Right atrium auricular region (tissue), 2 donors: ENCODE data around the gene CNTNAP2. TPM values are rescaled to one million over a fixed set of nuclear protein-coding genes. Genes with fewer than 3 reads are reported as not detected.

Source experiments
- DNase-seq: peaks from one replicate; pipeline ENCODE4 v3.0.0-alpha.2; 2019; ENCODE audit warnings: low spot score
- H3K27ac ChIP-seq, 2 donors: fragments of 200-600 bp; sonication (generic); 1 replicate in 1 of 2; 2 replicates in 1 of 2; pipeline ENCODE4 v1.5.1; 2016 to 2019
- H3K27me3 ChIP-seq, 2 donors: fragments of 200-600 bp; sonication (generic); one replicate each; pipeline versions ENCODE4 v1.5.1 to v1.6.0; 2017 to 2019
- H3K36me3 ChIP-seq: fragments of 200-600 bp; sonication (generic); one replicate; pipeline ENCODE4 v1.5.1; 2016
- H3K4me1 ChIP-seq, 2 donors: fragments of 200-600 bp; sonication (generic); one replicate each; pipeline versions ENCODE4 v1.5.1 to v1.6.0; 2017 to 2019
- H3K4me3 ChIP-seq, 2 donors: fragments of 200-600 bp; sonication (generic); 1 replicate in 1 of 2; 2 replicates in 1 of 2; pipeline ENCODE4 v1.5.1; 2017 to 2019; ENCODE audit warnings: mild to moderate bottlenecking in 1 of 2, moderate library complexity in 1 of 2
- H3K9me3 ChIP-seq, 2 donors: fragments of 200-600 bp; sonication (generic); one replicate each; pipeline ENCODE4 v1.5.1; 2019
- total RNA-seq, 2 donors: library from RNA; depleted of rRNA; stranded (reverse); fragments of >200 nt; gene quantifications; one replicate each; pipeline ENCODE4 v1.1.0, GENCODE V29; 2016
- TF ChIP-seq, protein P1 (sequence below), 2 donors: fragments of 200-600 bp; sonication (generic); IDR thresholded peaks; one replicate each; pipeline ENCODE4 v1.5.1; 2019; ENCODE audit warnings: antibody characterized with exemption in 2 of 2

The CNTNAP2 gene
- total RNA-seq, 2 donors from 2014 or later, result 1.1 to 1.7 TPM

DNA sequence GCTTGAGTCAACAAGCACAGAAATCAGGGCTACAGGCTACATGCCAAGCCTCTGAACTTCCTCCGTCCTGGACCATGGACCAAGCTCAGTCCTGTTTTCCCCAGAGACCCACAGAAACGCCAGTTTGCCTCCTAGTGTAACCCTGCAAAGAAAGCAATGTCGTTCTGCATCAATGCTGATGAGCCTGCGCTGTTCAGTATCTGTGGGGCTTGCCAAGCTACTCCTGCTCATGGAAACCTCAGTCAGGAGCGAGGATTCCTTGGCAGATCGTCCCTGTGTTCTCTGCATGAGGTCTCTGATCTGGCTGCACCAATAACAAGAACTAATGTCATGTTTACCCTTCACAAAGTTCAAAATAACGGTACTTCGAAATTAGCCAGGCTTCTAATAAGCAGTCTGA, 1978.5 kb downstream of the CNTNAP2 start:
- H3K27me3 ChIP-seq, result no peaks in the 10 kb centered on the region
- no peak for DNase-seq
- no peaks in the 10 kb centered on the region for H3K9me3 ChIP-seq

DNA sequence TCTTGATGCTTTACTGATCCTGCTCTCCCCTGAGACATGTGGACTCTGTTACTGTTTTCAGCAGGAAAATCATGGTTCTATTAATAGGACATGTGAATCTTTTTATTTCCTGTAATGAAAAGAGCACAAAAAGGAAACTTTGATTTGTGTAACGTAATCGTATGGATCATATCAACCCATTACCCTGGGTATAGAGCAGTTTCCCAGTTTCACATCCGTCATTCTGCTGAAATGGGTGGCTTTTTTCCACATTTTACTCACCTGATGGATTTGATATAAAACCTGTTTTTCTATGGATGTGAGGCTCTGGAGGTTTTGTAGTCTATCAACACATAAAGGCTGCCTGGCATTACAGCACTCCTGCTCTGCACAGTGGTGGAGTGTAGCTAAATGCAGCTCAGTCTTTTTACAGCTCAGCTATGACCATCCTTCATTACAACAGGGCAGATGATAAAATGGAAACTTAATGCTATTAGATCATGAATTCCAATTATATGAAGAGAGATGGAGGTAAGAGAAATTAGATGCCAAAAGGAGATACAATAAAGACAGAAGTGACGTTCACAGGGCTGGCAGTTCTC, 1987.6 kb downstream of the CNTNAP2 start:
- Histone ChIP-seq H3K9me3 (no peaks in the 10 kb centered on the region), H3K27ac (no peak overlapping the region), H3K27me3 (no peaks in the 10 kb centered on the region), H3K4me1 (no peaks in the 10 kb centered on the region), H3K36me3 (no peaks in the 10 kb centered on the region), H3K4me3 (no peak overlapping the region)
- DNase-seq, result no peak
- TF ChIP-seq, protein P1, sequence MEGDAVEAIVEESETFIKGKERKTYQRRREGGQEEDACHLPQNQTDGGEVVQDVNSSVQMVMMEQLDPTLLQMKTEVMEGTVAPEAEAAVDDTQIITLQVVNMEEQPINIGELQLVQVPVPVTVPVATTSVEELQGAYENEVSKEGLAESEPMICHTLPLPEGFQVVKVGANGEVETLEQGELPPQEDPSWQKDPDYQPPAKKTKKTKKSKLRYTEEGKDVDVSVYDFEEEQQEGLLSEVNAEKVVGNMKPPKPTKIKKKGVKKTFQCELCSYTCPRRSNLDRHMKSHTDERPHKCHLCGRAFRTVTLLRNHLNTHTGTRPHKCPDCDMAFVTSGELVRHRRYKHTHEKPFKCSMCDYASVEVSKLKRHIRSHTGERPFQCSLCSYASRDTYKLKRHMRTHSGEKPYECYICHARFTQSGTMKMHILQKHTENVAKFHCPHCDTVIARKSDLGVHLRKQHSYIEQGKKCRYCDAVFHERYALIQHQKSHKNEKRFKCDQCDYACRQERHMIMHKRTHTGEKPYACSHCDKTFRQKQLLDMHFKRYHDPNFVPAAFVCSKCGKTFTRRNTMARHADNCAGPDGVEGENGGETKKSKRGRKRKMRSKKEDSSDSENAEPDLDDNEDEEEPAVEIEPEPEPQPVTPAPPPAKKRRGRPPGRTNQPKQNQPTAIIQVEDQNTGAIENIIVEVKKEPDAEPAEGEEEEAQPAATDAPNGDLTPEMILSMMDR (IDR thresholded peaks at IDR 0.05), result no peak

More for the DNA sequence above, 1978.5 kb downstream of the CNTNAP2 start:
- no peak overlapping the region for H3K27ac ChIP-seq
- TF ChIP-seq, protein P1 (IDR thresholded peaks at IDR 0.05), result no peak
- no peaks in the 10 kb centered on the region for H3K36me3 ChIP-seq
- no peak overlapping the region for H3K4me3 ChIP-seq
- no peaks in the 10 kb centered on the region for H3K4me1 ChIP-seq

DNA sequence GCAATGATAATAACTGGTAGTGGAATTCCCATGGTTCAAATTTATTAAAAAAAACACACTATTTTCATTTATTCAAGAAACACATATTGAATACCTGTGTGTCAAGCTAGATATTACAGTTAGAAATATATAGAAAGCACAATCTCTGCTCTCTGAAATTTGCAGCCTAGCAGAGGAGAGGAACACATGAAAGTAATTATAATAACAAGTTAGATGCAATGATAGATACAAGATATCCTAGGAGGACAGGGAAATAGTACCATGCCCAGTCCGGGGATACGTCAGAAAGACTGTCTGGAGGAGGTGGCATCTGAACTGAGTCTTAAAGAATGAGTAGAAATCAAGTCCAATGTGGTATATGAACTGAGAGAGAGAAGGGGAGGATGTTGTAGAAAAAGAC, 1988.3 kb downstream of the CNTNAP2 start:
- Histone ChIP-seq H3K9me3 (no peaks in the 10 kb centered on the region), H3K4me1 (no peaks in the 10 kb centered on the region), H3K4me3 (no peak overlapping the region), H3K27ac (no peak overlapping the region), H3K27me3 (no peaks in the 10 kb centered on the region), H3K36me3 (no peaks in the 10 kb centered on the region)
- DNase-seq, result no peak
- TF ChIP-seq, protein P1 (IDR thresholded peaks at IDR 0.05), result no peak

DNA sequence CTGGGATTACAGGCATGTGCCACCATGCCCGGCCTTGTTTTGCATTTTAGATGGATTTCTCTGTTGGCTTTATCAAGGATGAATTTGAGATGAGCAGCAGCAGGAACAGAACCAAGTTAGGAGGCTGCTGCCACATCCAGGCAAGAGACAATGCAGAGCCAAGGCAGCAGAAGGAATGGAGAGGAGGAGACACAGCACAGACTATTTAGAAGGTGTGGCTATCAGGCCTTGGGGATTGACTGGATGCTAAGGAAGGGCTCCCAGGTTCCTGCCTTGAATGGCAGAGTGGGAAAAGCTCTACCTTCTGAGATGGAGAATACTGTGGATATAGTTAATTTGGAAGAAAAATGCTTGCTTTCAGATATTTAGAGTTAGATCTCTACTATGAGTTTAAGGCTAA, 1989.3 kb downstream of the CNTNAP2 start:
- Histone ChIP-seq H3K4me3 (no peak overlapping the region), H3K36me3 (no peaks in the 10 kb centered on the region), H3K27me3 (no peaks in the 10 kb centered on the region), H3K4me1 (no peaks in the 10 kb centered on the region), H3K9me3 (no peaks in the 10 kb centered on the region), H3K27ac (no peak overlapping the region)
- TF ChIP-seq, protein P1 (IDR thresholded peaks at IDR 0.05), result no peak
- no peak for DNase-seq

DNA sequence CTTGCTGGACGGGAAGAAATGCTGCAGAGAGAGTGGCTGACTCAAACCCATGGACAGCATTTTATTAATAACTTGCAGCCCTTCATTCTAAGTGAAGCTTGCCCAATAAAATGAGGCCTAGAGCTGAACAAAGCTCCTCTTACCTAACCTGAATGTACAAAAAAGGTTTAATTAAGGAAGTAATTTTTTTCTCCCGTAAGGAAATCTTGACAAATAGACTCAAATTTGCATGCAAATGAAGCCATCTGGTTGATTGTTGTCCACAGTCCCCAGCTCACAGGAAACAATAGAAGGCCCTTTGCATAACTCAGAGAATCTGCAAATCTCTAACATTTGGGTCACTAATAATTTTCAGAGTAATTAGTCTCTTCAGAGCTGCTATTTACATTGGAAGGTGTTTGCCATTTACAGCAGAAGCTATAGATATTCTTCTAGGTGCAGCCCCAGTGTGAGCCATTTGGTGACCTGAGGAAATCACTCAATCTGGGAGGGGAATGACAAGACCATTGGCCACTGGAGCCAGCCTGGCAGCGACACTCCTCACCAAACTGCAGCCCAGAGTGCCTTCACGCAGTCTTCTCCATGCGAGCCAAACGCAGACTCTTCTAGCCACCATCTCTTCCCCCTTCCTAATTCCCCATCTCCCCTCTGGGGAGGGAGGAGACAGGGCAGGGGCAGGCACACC, 1991.0 kb downstream of the CNTNAP2 start:
- Histone ChIP-seq H3K4me3 (no peak overlapping the region), H3K4me1 (no peaks in the 10 kb centered on the region), H3K36me3 (no peaks in the 10 kb centered on the region), H3K9me3 (no peaks in the 10 kb centered on the region), H3K27me3 (no peaks in the 10 kb centered on the region), H3K27ac (no peak overlapping the region)
- DNase-seq, result no peak
- TF ChIP-seq, protein P1 (IDR thresholded peaks at IDR 0.05), result no peak
